DOHH2 (cell line): ENCODE measurements around the gene C11orf87.

ENCODE experiments used
- H3F3A ChIP-seq: fragments of 200-600 bp; sonication (generic), shearing (Covaris generic); 2 replicates; pipeline ENCODE4 v1.6.0; 2016; ENCODE audit warnings: antibody characterized with exemption, mild to moderate bottlenecking; ENCODE audit not compliant: control insufficient read depth, insufficient read depth
- H3K27ac ChIP-seq: fragments of 200-600 bp; sonication (generic); 2 replicates; pipeline ENCODE4 v1.5.1; 2014; ENCODE audit warnings: low read depth, mild to moderate bottlenecking, low read length, moderate library complexity
- H3K27me3 ChIP-seq: fragments of 200-600 bp; sonication (generic); 2 replicates; pipeline ENCODE4 v1.6.1; 2014; ENCODE audit warnings: mild to moderate bottlenecking, low read length, mixed read lengths; ENCODE audit not compliant: control insufficient read depth
- H3K36me3 ChIP-seq: fragments of 200-600 bp; sonication (generic); 2 replicates; pipeline ENCODE4 v1.6.1; 2014; ENCODE audit warnings: mild to moderate bottlenecking, low read length, moderate library complexity, mixed read lengths; ENCODE audit not compliant: control insufficient read depth
- H3K4me1 ChIP-seq: fragments of 200-600 bp; sonication (generic); 2 replicates; pipeline ENCODE4 v1.6.1; 2014; ENCODE audit warnings: mild to moderate bottlenecking, low read length, mixed read lengths; ENCODE audit not compliant: control insufficient read depth
- H3K4me2 ChIP-seq: fragments of 200-600 bp; sonication (generic); 2 replicates; pipeline ENCODE4 v1.6.0; 2014; ENCODE audit warnings: mild to moderate bottlenecking, low read length, moderate library complexity
- H3K4me3 ChIP-seq: fragments of 200-600 bp; sonication (generic); 2 replicates; pipeline ENCODE4 v1.5.1; 2014; ENCODE audit warnings: mild to moderate bottlenecking, low read length, mixed read lengths
- H3K79me2 ChIP-seq: fragments of 200-600 bp; sonication (generic); 2 replicates; pipeline ENCODE4 v1.6.1; 2014; ENCODE audit warnings: mild to moderate bottlenecking, low read length, mixed read lengths; ENCODE audit not compliant: control insufficient read depth
- H3K9me2 ChIP-seq: fragments of 200-600 bp; sonication (generic); replicated peaks from 2 replicates; pipeline ENCODE4 v1.6.1; 2014; ENCODE audit warnings: mild to moderate bottlenecking, low read length, mixed read lengths; ENCODE audit not compliant: control insufficient read depth
- H3K9me3 ChIP-seq: fragments of 200-600 bp; sonication (generic); 2 replicates; pipeline ENCODE4 v1.6.1; 2014; ENCODE audit warnings: antibody characterized with exemption, low read length, mixed read lengths; ENCODE audit not compliant: control insufficient read depth, insufficient read depth
- H4K20me1 ChIP-seq: fragments of 200-600 bp; sonication (generic); 2 replicates; pipeline ENCODE4 v1.6.0; 2014; ENCODE audit warnings: low read depth, mild to moderate bottlenecking, antibody characterized with exemption, low read length, moderate library complexity; ENCODE audit not compliant: control insufficient read depth, insufficient read depth
- CTCF ChIP-seq: fragments of 200-600 bp; sonication (generic); IDR thresholded peaks from one replicate; pipeline ENCODE4 v1.5.1; 2014; ENCODE audit warnings: antibody characterized with exemption, mild to moderate bottlenecking, low read depth, low read length; ENCODE audit not compliant: poor library complexity, severe bottlenecking
- EZH2phosphoT487 ChIP-seq: fragments of 200-600 bp; sonication (generic); IDR thresholded peaks from 2 replicates; pipeline ENCODE4 v1.6.1; 2017; ENCODE audit warnings: borderline replicate concordance, mild to moderate bottlenecking, antibody characterized with exemption, low read length, moderate library complexity, mixed read lengths

C11orf87 gene

GRCh38 chr11:109421981-109422869 lies at the start of gene C11orf87:
C11orf87 (plus strand) TSS chr11:109422190; CDS start chr11:109423634, 1,444 bp downstream.
- TF ChIP-seq CTCF (no peak), EZH2phosphoT487 (no peak)
- Histone ChIP-seq H3K4me3 (no peak within 1 kb of the TSS), H3K27ac (no peak within 1 kb of the TSS), H3K27me3 (no peaks in the 10 kb centered on the region), H3K9me3 (peaks cover 7% of the 10 kb centered on the region; the same call in 1 of the 2 replicates), H3K9me2 (no peaks in the 10 kb centered on the region), H3K4me1 (no peaks in the 10 kb centered on the region), H3K36me3 (no peaks in the 10 kb centered on the region), H3K79me2 (no peaks in the 10 kb centered on the region), H3K4me2 (no peak within 1 kb of the TSS), H3F3A (no peaks in the 10 kb centered on the region), H4K20me1 (no peaks in the 10 kb centered on the region)

- Histone ChIP-seq H3K27me3 (no peaks in the 10 kb centered on the region), H3K4me1 (no peaks in the 10 kb centered on the region), H3K4me3 (no peak overlapping the region), H3K79me2 (no peaks in the 10 kb centered on the region), H4K20me1 (no peaks in the 10 kb centered on the region), H3K9me3 (no peaks in the 10 kb centered on the region), H3K4me2 (no peak overlapping the region), H3K27ac (no peak overlapping the region), H3F3A (no peaks in the 10 kb centered on the region), H3K9me2 (no peaks in the 10 kb centered on the region; the same call in 1 of the 2 replicates), H3K36me3 (no peaks in the 10 kb centered on the region)
- TF ChIP-seq CTCF (no peak), EZH2phosphoT487 (no peak)
Observed at GRCh38 chr11:109374032-109374431, 48.0 kb upstream of the C11orf87 start.

GRCh38 chr11:109374441-109374840 lies 47.5 kb upstream of the C11orf87 start:
- Histone ChIP-seq H4K20me1 (no peaks in the 10 kb centered on the region), H3K4me3 (no peak overlapping the region), H3K9me3 (no peaks in the 10 kb centered on the region)

More at GRCh38 chr11:109374441-109374840, 47.5 kb upstream of the C11orf87 start:
- TF ChIP-seq CTCF = no peak
- no peak for TF ChIP-seq EZH2phosphoT487
- Histone ChIP-seq H3F3A (no peaks in the 10 kb centered on the region), H3K9me2 (no peaks in the 10 kb centered on the region; the same call in 1 of the 2 replicates), H3K4me2 (no peak overlapping the region), H3K27ac (no peak overlapping the region), H3K4me1 (no peaks in the 10 kb centered on the region), H3K36me3 (no peaks in the 10 kb centered on the region), H3K27me3 (no peaks in the 10 kb centered on the region), H3K79me2 (no peaks in the 10 kb centered on the region)
